ENCODE results near the gene LIN28A.

DNA sequence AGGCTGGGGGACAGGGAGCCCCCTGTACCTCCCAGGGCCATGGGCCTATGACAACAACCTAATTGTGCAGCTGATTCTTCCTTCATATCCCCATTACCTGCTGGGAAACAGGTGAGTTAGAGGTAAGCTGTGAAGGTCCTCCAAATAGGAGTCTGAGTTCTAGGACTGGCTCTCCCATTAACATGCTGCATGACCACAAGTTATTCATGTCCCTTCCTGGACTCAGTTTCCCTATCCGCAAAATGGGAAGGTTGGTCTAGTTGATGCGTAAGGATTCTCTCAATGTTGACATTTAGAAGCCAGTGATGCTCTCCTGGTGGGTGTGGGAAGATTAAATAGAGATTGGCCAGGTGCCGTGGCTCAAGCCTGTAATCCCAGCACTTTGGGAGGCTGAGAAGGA is 42.1 kb upstream of the LIN28A start:
- TF ChIP-seq, protein P1, sequence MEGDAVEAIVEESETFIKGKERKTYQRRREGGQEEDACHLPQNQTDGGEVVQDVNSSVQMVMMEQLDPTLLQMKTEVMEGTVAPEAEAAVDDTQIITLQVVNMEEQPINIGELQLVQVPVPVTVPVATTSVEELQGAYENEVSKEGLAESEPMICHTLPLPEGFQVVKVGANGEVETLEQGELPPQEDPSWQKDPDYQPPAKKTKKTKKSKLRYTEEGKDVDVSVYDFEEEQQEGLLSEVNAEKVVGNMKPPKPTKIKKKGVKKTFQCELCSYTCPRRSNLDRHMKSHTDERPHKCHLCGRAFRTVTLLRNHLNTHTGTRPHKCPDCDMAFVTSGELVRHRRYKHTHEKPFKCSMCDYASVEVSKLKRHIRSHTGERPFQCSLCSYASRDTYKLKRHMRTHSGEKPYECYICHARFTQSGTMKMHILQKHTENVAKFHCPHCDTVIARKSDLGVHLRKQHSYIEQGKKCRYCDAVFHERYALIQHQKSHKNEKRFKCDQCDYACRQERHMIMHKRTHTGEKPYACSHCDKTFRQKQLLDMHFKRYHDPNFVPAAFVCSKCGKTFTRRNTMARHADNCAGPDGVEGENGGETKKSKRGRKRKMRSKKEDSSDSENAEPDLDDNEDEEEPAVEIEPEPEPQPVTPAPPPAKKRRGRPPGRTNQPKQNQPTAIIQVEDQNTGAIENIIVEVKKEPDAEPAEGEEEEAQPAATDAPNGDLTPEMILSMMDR (IDR thresholded peaks at IDR 0.05) = no peak
- no peak for TF ChIP-seq POLR2A (IDR thresholded peaks at IDR 0.05)

Measured in adrenal gland (tissue), 5 donors.